Skeletal muscle cell (primary cell): ENCODE measurements around the gene SQOR.
A peak's percentile ranks its signal among the peaks of the same experiment; 100 is the strongest.

Experiments used
- DNase-seq: peaks from one replicate; pipeline ENCODE4 v3.0.0-alpha.2; 2010; ENCODE audit warnings: low read depth
- H3K4me3 ChIP-seq: 2 replicates; pipeline ENCODE4 v1.5.1; 2011; ENCODE audit warnings: low read depth, mild to moderate bottlenecking, control low read depth, low read length, moderate library complexity

SQOR gene

DNA sequence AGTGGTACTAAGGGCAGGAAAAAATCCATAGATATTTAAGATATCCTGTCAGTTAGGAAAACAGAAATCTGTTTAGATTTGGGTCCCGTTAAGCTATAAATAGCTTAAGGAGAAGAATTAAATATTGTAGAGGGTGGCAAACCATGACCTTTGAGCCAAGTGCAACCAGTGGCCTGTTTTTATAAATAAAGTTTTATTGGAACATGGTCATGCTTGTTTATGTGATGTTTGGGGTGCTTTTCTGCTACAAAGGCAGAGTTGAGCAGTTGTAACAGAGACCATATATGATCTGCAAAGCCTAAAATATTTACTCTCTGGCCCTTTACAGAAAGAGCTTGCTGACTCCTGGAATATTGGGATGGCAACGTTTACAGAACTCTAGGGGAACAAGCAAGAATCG is 66.3 kb downstream of the SQOR start:
- DNase-seq = no peak
- no peak overlapping the region for H3K4me3 ChIP-seq

DNA sequence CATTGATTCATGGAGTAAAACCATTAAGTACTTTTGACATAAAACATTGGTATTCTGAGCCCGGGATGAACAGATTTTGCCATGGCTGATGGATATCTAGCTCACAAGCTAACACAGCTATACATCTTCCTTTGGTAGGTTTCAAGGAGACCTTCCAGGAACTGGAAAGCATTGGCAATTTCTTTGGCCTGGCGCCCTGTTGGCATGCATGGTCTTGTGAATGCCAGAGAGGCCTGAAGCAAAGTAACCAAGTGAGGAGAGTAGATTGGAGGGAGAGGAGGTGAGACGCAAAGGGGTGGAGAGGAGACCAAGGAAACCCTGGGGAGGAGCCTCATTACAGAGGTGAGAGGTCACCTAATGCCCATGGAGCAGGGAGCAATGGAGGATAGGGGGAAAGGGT is 67.2 kb downstream of the SQOR start:
- no peak for DNase-seq
- no peak overlapping the region for H3K4me3 ChIP-seq

DNA sequence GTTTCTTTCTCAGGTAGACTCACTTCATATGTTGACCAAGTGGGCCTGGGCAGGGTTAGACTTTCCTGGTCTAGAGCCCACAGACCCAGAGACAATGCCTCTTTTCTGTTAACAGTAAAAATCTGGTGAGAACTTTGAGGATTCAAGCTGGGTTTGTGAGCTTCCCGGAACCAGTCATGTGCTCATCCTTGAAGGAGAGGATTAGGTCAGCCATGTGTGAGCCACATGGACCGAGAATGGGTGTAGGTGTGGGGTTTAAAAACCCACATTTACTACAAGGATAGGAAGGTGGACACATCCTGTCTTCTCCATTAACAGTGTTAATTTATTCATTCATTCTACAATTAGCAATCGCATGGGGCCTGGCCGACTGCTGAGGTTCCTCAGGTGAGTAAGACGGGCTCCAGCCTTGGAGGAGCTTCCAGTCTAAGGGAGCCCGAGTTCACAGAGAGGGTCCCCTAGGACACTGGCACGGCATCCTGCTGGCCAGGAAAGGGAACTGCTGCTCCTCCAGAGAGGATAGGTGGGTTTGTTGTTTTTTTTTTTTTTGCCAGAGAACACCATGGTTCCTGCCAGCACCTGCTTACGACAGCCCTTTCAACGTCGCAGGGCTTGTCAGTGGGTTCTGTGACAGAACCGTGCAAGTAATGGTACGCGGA is 69.0 kb downstream of the SQOR start:
- DNase-seq = no peak
- H3K4me3 ChIP-seq = peak overlapping the region; percentile 52

DNA sequence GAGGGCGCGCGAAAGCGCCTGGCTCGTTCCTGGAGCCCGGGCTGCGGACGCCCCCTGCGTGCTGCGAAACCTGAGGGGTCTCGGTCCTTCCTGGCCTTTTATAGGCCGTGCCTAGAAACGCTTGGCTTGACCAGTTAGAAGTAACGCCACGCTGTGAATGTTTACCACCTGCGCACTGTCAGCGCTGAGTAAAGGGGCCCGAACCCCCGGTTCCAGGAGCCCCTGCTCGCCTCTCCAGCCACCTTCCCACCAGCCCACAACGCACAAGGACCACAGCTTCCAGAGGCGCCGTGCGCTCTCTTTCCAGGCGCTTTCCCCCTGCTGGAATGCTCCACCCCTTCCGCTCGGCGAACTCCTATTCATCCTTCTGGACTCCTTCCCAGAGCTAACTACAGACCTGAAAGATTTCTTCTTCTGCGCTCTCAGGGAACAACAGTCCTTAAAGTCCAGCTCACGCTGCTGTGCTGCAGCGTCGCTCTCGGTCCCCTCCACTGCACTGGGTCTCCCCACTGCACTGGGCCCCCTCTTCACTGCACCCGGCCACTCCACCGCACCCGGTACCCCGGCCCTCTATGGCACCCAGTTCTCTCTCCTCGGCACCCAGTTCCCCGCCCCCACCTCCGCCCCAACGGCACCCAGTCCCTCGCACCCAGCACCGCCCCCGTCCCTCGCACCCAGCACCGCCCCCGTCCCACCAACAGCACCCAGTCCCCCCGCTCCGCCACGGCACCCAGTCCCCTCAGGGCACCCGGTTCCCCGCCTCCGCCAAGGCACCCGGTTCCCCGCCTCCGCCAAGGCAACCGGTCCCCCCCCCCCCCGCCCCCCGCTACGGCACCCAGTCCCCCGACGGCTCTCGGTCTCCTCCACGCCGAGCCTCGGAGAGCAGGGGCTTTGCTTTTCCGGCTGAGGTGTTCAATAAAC is 69.8 kb downstream of the SQOR start:
- DNase-seq = no peak
- peak overlapping the region; percentile 52 for H3K4me3 ChIP-seq

DNA sequence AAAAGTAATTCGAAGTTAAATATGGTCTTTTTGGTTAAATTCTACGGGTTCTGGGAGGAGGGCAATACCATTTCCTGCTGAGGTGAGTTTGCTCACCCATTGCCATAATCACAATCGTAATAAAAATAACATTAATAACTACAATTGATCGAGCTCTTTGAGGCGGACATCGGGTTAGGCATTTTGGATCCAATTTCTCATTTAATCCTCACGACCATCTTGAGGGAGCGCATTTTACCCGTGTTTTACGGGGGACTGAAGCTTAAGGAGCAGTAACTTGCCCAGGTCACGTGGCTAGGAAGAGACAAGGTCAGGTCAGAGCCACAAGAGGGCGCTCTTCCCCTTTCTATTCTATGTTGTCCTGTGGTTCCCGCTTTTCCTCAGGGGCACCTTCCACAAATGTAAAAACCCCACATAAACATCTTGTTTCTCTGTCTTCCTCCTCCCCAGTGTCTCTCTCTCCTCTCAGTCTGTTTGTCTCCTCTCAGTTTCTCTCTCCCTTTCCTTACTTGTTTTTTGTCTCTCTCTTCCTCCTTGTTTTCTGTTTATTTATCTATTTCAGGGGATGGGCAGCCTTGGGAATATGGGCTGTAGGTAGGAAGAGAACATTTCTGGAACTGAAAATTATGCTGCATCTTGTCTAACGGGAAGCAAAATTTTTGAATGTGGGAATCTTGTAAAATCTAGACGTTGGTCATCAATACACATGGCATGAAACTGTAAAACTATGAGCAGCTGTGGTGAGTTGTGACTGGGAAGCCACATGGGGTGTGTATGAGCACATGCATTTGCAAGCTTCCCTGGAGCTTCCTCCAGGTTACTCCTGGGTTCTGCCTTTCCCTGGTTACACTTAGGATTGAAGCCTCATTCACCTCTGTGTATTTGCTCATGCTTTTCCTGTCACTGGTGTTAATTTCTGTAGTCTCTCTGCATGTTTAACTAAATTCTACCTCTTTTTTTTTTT is 71.0 kb downstream of the SQOR start:
- H3K4me3 ChIP-seq = peak overlapping the region; percentile 52
- DNase-seq = peak; percentile 42

DNA sequence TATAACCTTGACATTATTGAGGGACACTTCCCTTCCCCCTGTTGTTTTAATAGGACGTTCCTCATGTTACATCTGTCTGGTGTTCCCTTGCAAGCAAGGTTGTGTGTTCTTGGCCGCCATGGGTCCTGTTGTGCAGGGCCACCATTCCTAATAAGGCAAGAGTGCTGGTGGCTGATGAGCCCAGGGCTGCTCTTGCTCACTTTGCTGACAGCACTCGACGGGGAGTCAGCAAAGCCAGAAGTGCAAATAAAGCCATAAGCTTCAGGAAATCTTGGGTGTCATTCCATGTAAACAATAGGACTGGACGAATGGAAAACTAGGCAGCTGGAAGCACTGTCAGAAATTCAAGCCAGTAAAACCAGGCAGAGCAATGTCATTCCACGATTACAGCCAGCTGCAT is 75.8 kb downstream of the SQOR start:
- no peak overlapping the region for H3K4me3 ChIP-seq
- no peak for DNase-seq

DNA sequence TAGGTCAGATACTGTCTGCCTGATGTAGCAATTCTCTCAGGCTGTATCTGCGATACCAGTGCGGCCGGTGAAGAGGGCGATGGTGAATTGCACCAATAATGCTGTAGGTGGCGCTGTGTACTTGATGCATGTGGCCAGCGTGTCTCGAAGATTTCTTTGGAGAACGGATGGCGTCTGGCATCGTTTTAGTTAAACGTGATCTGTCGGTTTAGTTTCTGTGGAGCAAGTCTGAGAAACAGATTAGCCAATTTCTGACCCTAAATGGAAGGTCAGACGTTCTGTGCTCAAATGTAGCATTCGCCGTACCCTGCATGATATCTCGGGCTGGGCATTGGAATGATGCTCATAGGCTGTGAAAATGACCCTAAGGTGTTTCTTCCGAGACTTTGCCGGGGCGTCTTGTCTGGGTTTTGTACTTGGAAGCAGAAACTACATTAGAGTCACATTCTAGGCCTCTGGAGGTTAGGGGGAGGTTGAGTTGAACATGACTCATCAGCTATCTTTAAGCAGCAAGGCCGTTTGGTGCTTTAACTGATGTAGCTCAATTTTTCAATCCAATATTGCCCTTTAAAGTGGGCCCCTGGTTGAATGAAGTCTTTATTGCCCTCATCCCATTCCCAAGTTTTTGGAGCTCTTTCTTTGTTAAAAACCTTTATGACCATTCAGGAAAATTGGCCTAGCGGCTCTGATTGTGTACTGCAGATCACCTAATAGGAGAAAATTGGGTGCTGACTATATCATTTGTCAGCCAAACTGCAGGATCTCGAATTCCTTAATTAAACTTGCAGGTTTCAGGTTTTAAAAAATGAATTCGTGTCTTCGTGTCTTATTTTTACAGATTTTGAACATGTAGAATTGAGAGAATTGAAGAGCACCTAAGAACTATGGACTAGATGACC is 80.0 kb downstream of the SQOR start:
- peak overlapping the region; percentile 7 for H3K4me3 ChIP-seq
- DNase-seq = peak; percentile 65

DNA sequence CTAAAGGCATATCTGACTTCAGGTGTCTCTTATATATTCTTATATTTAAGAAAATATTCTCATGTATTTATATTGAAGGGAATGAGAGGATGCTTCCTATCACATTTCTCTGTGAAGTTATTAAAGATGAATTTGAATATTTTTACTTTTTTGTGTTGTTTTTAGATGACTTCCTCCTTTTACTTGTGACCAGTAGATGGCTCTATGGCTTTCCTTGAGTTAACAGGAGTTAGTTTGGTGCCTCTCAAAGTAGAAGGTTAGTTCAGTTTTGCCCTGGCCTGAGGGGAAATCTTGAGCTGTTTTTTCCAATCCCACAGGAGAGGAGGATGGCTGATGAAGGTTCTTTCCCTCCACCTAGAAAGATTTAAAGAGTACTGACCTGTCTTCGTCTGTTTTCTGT is 80.7 kb downstream of the SQOR start:
- no peak overlapping the region for H3K4me3 ChIP-seq
- no peak for DNase-seq

DNA sequence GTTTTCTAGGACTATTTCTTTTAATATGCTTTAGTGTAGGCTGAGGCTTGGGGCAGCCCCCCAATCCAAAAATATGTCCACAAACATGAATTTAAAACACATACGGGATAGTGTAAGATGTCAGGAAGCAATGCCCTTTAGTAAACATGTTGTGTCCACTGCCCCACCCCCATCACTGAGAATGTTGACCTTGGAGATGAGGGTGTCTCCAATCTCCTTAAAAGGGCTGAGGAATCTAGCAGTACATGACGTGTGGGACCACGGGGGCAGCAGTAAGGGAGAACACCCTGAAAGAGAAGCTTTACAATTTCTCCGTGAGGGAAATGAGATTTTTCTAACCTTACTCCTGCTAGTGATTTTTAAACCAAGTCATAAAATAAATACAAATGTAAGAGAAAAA is 84.7 kb downstream of the SQOR start:
- no peak overlapping the region for H3K4me3 ChIP-seq
- no peak for DNase-seq

DNA sequence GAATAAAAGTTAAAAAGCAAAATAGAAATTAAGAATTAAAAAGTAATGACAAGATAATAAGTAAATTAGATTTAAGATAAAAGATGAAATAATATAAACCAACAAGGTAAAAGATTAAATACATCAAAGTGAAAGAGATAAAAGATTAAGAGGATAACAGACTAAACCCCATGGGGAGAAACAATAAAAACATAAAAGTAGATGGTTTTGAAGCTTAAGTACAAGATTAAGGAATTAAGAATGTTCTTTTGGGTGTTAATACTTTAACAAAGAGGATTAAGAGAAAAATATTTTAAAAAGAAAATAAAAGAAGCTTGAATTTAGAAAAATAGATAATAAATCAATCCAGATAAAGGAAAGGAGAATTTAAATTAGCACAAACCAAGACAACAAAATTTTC is 85.4 kb downstream of the SQOR start:
- H3K4me3 ChIP-seq = no peak overlapping the region
- no peak for DNase-seq

DNA sequence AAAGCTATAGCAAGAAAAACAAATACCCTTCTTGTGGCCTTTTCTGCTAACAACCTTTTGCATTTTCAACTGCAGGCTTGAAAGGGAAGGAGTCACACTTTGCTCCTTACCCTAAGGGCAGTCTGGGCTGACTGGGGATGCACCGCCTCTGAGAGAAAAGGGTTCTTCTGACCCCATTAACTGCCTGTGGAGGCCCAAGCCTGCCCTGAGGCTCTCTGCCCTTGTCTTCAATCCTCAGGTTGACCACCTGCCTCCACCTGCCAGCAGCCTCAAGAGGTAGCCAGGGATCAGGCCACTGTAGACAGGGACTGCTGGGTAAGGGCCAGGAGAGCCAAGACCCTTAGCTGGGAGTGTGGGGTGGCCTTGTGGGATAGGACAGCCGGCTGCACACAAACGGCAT is 93.8 kb downstream of the SQOR start:
- no peak for DNase-seq
- no peak overlapping the region for H3K4me3 ChIP-seq

DNA sequence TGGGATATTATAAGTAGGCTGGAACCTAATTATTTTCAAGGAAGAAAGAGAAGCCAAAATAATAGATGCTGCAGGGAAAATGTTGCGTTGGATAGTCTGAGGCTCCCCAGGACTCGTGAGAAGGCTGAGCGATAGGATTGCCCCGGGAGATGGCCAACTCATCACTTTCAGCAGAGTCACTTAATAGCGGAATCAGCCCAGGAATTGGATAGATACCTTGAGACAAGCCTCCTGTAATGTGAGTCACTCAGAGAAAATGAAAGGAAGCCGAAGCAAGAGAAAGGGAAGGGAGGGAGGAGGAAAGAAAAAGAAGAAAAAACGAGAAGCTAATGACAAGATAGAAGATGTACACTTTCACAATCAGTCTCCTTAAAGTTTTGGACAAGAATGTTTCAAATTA is 94.3 kb downstream of the SQOR start:
- H3K4me3 ChIP-seq = no peak overlapping the region
- no peak for DNase-seq

DNA sequence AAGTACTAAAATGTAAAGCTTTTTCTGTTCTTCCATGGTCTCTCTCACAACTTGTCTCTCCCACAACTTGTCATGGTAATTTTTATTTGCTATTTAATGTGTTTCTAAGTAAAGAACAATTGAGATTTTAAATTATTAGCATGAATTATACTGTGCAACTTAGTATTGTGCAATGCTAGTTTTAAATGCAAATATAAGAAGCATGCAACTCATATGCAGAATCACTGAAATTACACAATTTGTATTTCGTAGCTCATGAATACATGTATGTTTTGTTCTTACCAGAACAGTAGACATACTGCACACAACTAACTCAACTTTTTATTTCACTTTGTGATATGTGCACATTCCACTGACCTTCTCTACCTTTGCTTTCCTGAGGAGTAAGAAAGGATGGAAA is 96.5 kb downstream of the SQOR start:
- H3K4me3 ChIP-seq = no peak overlapping the region
- no peak for DNase-seq

DNA sequence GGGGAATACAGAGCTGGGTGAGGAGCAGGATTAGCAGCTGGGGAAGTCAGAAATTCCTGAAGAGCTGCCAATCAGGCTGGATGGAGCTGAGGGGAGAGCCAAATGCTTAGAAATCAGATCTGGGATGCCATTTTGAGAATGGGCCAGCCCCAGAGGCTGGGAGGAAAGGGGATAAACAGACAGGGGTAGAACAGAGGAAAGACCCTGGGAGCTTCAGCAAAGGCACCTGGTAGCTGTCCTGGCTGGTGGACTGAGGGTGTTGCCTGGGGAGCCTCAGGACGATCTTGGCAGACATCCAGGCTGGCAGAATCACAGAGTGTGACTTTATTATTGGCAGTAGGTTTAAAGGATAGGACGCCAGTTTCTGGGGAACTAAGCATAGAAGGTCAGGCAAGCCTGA is 97.8 kb downstream of the SQOR start:
- no peak overlapping the region for H3K4me3 ChIP-seq
- no peak for DNase-seq

DNA sequence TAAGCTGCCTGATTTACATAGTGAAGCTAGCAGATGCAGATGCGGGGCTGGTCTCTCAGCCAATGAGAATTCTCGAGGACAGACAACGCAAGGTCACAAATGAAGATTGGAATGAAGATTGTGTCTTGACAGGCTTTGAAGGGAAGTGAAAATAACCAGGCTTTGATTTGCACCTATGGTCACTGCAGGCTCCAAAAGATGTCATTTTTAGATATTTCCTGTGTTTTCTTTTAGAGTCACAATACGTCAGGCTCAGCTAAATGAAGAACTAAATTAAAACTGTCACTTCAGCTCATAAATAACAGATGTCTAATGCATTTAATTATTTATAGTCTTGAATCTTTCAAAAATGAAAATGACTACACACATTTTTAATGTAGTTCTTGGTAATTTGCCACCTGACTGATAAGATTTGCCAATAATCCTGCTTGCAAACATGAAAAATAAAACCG is 99.5 kb downstream of the SQOR start:
- H3K4me3 ChIP-seq = no peak overlapping the region
- DNase-seq = no peak
